Hematopoietic multipotent progenitor cell treated with erythropoietin and hydrocortisone succinate and interleukin-3 and kit ligand, for 17 days (in vitro differentiated cells): ENCODE data around the gene DBF4.
"Not testable (repeated sequence)": the region's sequence is repeated elsewhere in the genome, so short reads cannot be mapped to it uniquely, and the experiment has no call there.

Source experiments
- DNase-seq: peaks from one replicate; pipeline ENCODE4 v3.0.0-alpha.2; 2015; ENCODE audit warnings: low spot score

The DBF4 gene, protein sequence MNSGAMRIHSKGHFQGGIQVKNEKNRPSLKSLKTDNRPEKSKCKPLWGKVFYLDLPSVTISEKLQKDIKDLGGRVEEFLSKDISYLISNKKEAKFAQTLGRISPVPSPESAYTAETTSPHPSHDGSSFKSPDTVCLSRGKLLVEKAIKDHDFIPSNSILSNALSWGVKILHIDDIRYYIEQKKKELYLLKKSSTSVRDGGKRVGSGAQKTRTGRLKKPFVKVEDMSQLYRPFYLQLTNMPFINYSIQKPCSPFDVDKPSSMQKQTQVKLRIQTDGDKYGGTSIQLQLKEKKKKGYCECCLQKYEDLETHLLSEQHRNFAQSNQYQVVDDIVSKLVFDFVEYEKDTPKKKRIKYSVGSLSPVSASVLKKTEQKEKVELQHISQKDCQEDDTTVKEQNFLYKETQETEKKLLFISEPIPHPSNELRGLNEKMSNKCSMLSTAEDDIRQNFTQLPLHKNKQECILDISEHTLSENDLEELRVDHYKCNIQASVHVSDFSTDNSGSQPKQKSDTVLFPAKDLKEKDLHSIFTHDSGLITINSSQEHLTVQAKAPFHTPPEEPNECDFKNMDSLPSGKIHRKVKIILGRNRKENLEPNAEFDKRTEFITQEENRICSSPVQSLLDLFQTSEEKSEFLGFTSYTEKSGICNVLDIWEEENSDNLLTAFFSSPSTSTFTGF

GRCh38 chr7:87876040-87876868, at the start of gene DBF4, which contains the start of gene SLC25A40:
TSS of gene DBF4 (plus strand) at chr7:87876493. CDS start at chr7:87876733, 240 bp downstream.
TSS of gene SLC25A40 (minus strand) at chr7:87876360. CDS start at chr7:87858727, 17,633 bp downstream.
- peak; percentile 84 for DNase-seq

DNA sequence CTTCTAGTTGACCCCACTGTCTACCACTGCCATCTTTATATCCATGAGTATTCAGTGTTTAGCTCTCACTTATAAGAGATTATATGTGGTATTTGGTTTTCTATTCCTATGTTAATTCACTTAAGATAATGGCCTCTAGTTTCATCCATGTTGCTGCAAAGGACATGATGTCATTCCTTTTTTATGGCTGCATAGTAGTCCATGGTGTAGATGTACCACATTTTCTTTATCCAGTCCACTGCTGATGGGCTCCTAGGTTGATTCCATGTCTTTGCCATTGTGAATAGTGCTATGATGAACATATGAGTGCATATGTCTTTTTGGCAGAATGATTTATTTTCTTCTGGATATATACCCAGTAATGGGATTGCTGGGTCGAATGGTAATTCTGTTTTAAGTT, 47.9 kb upstream of the DBF4 start:
- not testable (repeated sequence) for DNase-seq

DNA sequence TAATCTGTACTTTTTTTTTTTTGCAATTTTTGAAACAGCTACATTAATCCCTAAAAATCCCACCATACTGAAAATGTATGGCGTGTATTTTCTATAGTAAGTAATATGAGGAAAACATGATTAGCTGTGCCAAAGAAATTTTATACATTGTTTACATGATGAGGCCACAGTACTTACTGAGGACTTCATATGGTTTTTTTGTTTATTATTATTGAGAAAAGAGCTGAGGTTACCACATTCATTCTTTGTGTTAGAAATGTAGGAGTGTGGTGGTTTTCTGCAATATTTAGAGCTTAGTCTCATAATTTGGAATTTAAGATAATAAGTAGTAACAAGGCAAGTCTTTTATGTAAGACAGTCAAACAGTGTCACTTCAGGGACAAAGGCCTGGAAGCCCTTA, 45.2 kb upstream of the DBF4 start:
- no peak for DNase-seq

DNA sequence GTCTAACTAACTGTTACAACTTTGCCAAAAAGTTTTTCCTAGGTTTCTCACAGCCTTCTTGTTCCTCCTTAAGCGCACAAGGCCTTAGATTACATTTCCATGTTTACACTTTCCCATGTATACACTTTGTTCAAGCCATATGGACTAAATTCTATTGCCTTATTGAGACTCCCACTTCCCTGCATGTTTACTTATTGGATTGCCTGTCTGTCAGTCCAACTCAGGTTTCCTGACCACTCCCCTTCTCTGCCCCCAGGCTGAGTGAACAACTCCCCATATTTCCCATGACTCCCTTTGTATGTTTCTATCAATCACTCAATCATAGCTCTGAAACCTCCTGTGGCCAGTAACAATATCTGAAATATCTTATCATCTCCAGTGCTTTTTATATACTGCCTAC, 43.2 kb upstream of the DBF4 start:
- DNase-seq, result no peak

DNA sequence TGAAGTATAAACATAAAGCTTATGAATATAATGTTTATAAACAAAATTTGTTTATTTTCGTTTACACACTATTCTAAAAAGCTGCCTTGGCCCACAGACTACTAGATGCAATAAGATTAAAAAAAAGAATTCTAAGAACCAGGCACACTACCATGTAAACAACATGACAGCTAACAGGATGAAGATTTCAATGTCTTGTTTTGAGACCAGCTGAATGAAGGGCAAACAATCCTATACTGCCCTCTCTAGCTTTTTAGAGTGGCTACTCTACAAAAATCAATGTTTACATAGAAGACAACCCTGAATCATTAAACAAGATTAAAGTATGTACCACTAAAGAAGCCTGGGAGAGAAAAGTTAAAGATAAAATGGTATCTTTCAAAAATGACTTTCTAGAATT, 38.7 kb upstream of the DBF4 start:
- DNase-seq, result no peak

- no peak for DNase-seq
Measured at GRCh38 chr7:87850836-87851593, 25.3 kb upstream of the DBF4 start.

- no peak for DNase-seq
Measured at GRCh38 chr7:87852306-87852705, 24.0 kb upstream of the DBF4 start.

DNA sequence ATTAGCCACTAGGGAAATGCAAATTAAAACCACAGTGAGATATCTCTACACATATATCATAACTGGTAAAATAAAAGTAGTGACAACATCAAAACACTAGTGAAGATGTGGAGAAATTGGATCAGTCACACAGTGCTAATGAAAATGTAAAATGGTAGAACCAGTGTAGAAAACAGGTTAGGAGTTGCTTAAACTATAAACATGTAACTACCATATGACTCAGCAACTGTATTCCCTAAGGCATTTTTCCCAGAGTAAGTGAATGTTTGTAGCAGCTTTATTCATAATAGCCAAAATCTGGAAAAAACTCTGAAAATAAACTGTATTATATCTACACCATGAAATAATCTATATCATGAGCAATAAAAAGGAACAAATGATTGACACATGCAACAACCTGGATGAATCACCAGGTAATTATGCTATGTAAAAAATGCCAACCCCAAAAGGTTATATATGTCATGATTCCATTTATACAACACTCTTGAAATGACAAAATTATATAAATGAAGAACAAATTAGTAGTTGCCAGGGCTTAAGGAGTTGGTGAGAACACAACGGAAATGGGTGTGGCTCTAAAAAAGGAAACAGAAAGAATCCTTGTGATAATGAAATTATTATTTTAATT, 22.9 kb upstream of the DBF4 start:
- no peak for DNase-seq

DNA sequence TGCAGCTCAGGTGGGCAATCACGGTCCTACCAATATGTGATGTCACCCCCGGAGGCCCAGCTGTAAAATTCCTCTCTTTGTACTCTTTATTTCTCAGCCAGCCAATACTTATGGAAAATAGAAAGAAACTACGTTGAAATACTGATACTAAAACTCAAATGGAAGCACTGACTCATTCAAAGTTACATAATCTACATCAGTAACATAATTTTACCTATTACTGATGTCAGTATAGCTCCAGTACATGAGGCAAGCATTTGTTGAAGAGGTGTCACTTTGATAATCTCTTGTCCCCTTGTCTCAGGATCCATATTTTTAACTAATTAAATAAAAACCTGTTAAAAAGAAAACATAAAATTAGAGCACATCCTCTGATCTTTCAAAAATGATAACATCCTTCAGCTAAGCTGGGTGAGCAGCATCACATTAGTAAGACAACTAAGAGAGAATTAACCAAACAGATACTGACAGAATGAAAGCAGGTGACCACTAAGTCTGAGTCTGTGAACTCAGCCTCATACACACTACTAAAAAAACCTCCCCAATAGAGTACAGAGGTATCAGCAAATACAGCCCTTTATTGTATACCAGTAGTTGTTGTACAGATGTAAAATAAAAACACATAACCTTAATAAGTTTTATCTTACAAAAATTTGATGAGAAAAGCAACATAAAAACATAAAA, 17.7 kb upstream of the DBF4 start:
- DNase-seq, result no peak

DNA sequence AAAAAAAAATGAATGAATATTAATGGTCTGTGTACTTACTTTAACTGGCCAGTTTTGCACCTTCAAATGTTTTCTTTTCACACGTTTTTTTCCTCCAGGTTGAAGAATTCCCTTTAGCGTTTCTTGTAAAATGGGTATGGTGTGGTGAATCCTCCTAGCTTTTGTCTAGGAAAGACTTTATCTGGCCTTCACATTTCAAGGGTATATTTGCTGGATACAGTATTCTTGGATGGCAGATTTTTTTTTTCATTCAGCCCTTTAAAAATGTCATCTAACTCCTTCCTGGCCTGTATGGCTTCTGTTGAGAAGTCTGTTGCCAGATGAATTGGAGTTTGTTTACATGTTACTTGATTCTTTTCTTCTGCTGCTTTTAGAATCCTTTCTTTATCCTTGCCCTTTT, 10.2 kb upstream of the DBF4 start:
- DNase-seq, result no peak

- not testable (repeated sequence) for DNase-seq
Measured at GRCh38 chr7:87866533-87866932, 9.8 kb upstream of the DBF4 start.

GRCh38 chr7:87870471-87870870, 5.8 kb upstream of the DBF4 start:
- DNase-seq, result no peak

DNA sequence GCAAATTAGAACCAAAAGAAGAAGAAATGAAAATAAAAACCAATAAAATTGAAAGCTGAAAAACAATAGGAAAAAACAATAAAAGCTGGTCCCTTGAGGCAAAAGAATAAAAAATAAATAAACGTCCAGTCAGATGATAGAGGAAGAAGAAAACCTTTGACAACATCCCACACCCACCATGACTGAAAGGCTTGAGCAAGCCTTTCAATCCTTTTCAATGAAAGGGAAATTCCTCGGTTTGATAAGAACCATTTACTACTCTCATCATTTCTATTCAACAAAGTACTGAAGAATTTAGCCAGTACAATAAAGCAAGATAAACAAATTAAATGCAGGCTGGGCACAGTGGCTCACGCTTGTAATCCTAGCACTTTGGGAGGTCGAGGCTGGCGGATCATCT, 3.9 kb upstream of the DBF4 start:
- DNase-seq, result no peak

DNA sequence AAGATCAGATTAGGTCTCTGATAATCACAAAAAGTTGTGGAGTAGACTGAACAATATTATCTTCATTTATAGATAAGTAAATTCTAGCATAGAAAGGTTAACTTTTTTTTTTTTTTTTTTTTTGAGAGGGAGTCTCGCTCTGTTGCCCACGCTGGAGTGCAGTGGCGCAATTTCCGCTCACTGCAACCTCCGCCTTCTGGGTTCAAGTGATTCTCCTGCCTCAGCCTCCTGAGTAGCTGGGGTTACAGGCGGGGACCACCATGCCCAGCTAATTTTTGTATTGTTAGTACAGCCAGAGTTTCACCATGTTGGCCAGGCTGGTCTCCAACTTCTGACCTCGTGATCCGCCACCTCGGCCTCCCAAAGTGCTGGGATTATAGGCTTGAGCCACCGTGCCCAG, 3.0 kb upstream of the DBF4 start:
- DNase-seq, result not testable (repeated sequence)

DNA sequence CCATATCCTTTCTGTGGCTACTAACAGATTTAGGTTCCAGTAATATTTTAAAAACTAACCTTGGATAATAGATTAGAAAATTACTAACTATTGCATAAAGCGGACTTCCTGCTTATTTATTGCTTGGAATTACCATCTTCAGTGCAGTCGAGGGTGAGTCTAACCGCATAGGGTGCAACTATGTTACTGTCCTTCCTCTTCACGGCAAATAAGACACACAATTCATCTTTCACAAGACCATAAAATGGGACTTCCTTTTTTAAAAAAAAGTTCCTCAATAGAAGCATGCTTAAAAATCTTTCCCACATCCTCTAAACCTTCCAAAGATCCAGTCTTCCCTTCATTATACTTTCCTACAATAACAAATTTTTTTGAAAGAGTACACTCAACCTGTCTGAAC, 2.2 kb upstream of the DBF4 start:
- DNase-seq, result no peak

DNA sequence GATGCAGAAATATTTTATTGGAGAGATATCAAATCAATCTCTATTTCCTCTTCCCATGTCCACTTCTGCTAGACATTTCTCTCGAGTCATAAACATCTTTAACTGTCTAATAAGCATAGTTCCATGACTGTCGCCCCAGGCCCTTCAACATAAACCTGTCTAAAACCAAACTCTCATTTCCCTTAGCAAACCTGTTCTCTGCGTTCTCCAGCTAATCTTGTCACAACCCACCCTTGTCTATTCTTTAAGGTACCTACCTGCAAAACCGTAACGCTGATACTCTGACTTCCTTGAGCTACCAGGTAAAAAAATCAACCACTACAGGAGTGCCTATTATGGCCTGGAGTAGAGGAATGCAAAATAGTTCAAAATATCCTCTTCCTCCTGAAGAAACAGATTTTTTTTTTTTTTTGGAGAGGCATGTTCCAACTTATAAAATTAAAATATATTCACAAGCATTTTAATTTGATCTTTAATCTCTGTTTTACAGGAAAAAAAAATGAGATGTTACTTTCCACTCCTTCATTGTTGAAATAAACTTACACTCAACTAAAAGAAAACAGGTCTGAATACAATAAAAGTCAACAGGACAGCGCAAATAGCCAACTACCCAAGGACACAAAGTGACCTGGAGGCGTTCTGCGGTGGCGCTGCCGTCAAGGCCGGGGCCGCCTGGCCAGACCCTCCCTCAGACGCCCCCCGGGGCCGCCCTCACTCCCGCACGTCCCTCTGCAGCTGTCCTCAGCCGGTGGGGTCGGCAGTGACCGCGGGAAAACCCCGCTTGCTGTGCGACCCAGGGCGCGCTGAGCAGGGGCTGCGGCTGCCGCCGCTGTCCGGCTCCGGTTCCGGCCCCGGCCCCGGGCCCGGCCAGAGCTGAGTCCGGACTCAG, 898 bp upstream of the DBF4 start:
- peak; percentile 30 for DNase-seq

DNA sequence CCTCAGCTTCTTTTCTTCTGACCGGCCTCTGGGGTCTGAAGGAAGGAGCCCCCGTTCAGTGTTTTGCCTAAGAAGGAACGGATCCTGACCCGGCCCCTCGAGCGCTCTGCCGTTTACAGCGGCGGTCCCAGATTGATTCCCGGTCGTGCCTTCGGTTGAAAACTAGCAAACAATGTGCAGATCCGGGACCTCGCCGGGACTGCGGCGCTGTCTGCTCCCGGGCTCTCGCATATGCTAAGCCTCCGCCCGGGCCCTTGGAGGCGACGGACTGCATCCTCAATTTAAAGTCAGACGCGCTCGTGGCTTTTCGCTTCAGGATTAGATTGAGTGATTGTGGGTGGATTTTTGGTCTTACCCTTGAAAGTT, 559 bp downstream of the DBF4 start:
- no peak for DNase-seq

DNA sequence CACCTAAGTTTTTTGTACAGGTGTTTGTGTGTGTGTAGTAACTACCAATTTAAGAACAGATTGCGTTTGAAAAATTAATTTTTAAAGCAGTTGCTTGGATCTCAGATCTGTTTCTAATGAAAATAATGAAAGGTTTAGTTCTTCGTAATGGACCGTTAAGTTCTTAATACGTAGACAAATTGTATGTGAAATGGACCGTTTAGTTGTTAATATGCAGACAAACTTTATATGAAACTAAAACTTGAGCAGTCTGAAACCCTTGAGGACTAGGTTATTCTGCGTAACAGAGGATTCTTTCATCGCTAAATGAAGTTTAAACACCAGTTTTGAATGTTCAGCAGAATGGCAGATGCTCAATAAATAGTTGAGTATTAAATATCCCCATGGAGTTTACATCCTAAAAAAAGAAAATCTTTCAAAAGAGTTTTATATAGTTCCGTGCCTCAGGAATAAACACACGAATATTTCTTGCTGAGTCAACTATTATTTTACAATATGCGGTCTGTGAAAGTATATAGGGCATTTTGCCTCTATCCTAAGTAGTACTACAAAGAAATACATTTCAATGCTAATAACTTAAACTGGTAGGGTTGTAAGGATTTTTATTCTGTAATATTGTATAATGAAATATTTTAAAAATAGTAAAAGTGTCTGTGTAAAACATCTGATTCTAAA, 1.2 kb downstream of the DBF4 start:
- peak; percentile 32 for DNase-seq

DNA sequence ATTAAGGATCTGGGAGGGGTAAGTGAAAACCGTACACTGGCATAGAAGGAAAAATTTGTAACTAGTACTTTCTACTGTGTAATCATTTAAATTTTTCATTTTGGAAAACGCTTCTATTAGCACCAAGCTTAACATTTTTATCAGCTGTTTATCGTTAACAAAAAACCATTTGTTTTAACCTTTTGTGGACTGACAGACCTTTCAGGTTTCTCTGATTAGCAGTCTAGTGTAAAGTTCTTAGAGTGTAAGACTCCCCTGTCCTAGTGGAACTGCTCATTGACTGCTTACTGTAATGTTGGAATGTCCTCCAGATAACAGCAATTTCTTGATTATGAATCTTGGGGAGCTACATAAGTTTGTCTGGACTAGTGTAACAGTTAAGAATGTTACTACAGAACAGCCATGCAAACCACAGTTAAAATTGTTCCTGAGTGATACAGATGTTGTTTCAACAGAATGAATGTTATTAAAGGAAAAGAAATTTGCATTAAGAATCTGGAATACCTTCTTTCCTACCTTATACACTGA, 2.0 kb downstream of the DBF4 start:
- peak; percentile 42 for DNase-seq
